ENCODE results near the gene TBCE. TPM values are rescaled to one million over a fixed set of nuclear protein-coding genes. Genes with fewer than 3 reads are reported as not detected.
A peak's percentile ranks its signal among the peaks of the same experiment; 100 is the strongest.

The TBCE gene
- total RNA-seq, 4 donors from 2014 or later, result 17.6 to 58.6 (median 36.4) TPM

GRCh38 chr1:235415008-235415904, 48.0 kb downstream of the TBCE start:
- H3K27me3 ChIP-seq, result no peaks in the 10 kb centered on the region
- no peaks in the 10 kb centered on the region for H3K9me3 ChIP-seq
- peaks cover 0 to 6% (median 0%) of the 10 kb centered on the region in 3 donors for H3K36me3 ChIP-seq
- H3K4me1 ChIP-seq, result no peaks in the 10 kb centered on the region
- H3K27ac ChIP-seq, result no peak overlapping the region
- no peak overlapping the region for H3K4me3 ChIP-seq
- peak; percentile 54 to 85 (median 64) for DNase-seq
- TF ChIP-seq POLR2A (IDR thresholded peaks at IDR 0.05) (no peak), CTCF (IDR thresholded peaks at IDR 0.05) (peak; percentile 52 to 89 (median 81))

GRCh38 chr1:235416662-235417049, 49.4 kb downstream of the TBCE start:
- TF ChIP-seq CTCF (IDR thresholded peaks at IDR 0.05) (no peak), POLR2A (IDR thresholded peaks at IDR 0.05) (no peak)
- DNase-seq, result no peak
- H3K4me1 ChIP-seq, result no peaks in the 10 kb centered on the region
- H3K9me3 ChIP-seq, result no peaks in the 10 kb centered on the region
- H3K27ac ChIP-seq, result no peak overlapping the region
- no peaks in the 10 kb centered on the region for H3K27me3 ChIP-seq
- no peak overlapping the region for H3K4me3 ChIP-seq
- H3K36me3 ChIP-seq, result peaks cover 0 to 6% (median 0%) of the 10 kb centered on the region in 3 donors

- Histone ChIP-seq H3K4me3 (no peak overlapping the region), H3K27ac (no peak overlapping the region), H3K36me3 (peaks cover 0 to 6% (median 0%) of the 10 kb centered on the region in 3 donors), H3K27me3 (no peaks in the 10 kb centered on the region), H3K9me3 (no peaks in the 10 kb centered on the region), H3K4me1 (no peaks in the 10 kb centered on the region)
- DNase-seq, result peak in 2 of 3 donors; percentile 43 to 86
- peak; percentile 78 to 89 (median 85) for TF ChIP-seq CTCF (IDR thresholded peaks at IDR 0.05)
- no peak for TF ChIP-seq POLR2A (IDR thresholded peaks at IDR 0.05)
Measured at GRCh38 chr1:235417086-235417697, 50.0 kb downstream of the TBCE start.

GRCh38 chr1:235421751-235422150, 54.5 kb downstream of the TBCE start:
- Histone ChIP-seq H3K9me3 (no peaks in the 10 kb centered on the region), H3K27ac (no peak overlapping the region), H3K4me1 (no peaks in the 10 kb centered on the region), H3K36me3 (no peaks in the 10 kb centered on the region), H3K27me3 (no peaks in the 10 kb centered on the region), H3K4me3 (no peak overlapping the region)
- TF ChIP-seq CTCF (IDR thresholded peaks at IDR 0.05) (no peak), POLR2A (IDR thresholded peaks at IDR 0.05) (no peak)
- peak in 1 of 3 donors; percentile 15 for DNase-seq

GRCh38 chr1:235423214-235423652, 56.0 kb downstream of the TBCE start:
- Histone ChIP-seq H3K27me3 (no peaks in the 10 kb centered on the region), H3K27ac (no peak overlapping the region), H3K9me3 (no peaks in the 10 kb centered on the region), H3K4me1 (no peaks in the 10 kb centered on the region), H3K4me3 (no peak overlapping the region), H3K36me3 (peaks cover 0 to 4% (median 0%) of the 10 kb centered on the region in 3 donors)
- TF ChIP-seq CTCF (IDR thresholded peaks at IDR 0.05), result no peak
- no peak for TF ChIP-seq POLR2A (IDR thresholded peaks at IDR 0.05)
- DNase-seq, result peak in 1 of 3 donors; percentile 39

Data from Peyer's patch (tissue), 4 donors.